IPS DF 19.7 (cell line): ENCODE results near the gene TAX1BP1.

ENCODE experiments used
- DNase-seq: peaks from one replicate; pipeline ENCODE4 v3.0.0-alpha.2; 2013; ENCODE audit warnings: low read depth, low spot score

TAX1BP1 gene

DNA sequence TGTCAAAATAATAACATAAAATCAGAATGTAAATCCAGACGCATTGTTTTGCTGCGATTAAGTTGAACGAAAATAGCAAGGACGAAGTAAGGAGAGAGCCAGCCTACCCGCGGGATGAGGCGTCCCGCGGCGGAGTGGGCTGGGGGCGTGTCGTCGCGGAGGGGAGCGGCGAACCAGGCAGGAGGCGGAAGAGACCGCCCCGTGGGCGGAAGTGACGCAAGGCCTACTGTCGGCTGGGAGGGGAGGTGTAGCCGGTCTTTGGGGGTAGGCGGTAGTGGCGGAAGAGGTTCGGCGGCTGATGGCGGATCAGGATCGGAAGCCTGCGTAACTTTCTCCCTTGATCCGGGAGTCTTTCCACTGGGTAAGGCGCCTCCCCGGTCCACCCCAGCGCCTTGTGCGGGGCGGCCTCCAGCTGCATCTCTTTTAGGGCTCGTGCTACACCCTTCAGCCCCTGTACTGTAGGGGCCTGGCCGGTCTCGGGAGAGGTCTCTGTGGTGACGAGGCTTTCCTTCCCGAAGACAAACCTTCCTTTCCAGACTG lies at the start of gene TAX1BP1:
Gene TAX1BP1, plus strand, starts transcription at position 254 of the 540 bp plus-strand sequence. CDS start 8,363 bp downstream, outside the sequence.
- DNase-seq = peak; percentile 64

- DNase-seq = no peak
These were observed 49.3 kb upstream of the TAX1BP1 start for GRCh38 chr7:27690649-27691048.

DNA sequence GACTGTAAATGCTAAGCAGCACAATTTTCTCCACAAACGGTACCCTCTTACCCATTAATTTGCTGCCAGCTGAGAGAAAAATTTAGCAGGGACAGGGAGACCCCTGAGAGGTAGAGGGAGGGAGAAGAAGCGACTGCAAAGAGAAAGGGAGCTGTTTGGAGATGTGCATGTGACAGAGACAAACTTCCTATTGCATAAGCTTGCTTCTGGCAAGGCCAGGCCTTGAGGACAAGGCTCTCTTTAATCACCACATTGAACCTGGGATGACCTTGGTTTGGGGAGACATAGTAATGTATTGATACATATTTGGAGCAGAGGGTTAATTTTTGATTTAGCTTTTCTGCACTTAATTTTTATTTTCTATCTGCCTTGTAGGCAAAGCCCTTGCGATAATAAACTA lies 46.2 kb upstream of the TAX1BP1 start:
- DNase-seq = no peak

- no peak for DNase-seq
These were observed 44.9 kb upstream of the TAX1BP1 start for GRCh38 chr7:27695096-27695495.

DNA sequence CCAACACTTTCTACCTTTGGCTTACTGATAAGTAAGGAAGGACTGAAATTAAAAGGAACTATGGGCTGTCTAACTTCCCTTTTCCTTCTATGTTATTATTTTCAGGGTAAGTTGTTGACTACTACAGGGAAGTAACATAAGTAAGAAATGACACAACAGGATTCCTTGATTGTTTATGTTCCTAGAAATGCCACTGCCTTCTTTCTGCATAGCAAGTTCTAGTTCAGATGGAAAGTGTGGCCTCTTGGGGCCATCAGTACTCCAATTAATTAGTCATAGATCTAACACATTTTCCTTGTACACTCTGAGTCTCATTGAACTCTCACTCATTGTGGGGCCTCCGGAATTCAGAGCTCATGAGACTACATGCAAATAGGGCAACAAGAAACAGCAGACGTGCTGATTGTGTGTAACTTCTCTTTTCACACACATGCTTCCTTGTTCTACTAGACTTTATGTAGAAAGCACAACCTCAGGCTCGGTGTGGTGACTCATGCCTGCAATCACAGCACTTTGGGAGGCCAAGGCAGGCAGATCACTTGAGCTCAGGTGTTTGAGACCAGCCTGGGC lies 42.0 kb upstream of the TAX1BP1 start:
- DNase-seq = no peak

DNA sequence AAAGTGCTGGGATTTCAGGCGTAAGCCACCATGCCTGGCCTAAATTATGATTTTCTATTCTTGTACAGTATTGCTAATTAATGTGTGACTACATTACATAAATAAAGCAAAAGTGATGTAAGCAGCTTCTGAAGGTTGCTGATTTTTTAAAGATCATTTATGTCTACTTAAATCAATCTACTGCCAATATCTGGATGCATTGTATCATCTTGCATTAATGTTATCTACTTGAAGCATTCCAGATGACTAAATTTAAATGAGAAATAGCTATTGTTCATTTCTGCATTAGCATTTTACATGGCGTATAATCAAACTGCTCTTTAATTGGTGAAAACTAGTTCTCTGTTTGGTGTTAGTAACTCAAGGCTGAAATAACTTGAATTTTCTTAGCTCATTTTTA lies 40.2 kb upstream of the TAX1BP1 start:
- DNase-seq = no peak

- DNase-seq = no peak
These were observed 39.5 kb upstream of the TAX1BP1 start for GRCh38 chr7:27700501-27700900.

GRCh38 chr7:27703181-27703580 lies 36.8 kb upstream of the TAX1BP1 start:
- no peak for DNase-seq

GRCh38 chr7:27704422-27705199 lies 35.4 kb upstream of the TAX1BP1 start:
- DNase-seq = no peak

DNA sequence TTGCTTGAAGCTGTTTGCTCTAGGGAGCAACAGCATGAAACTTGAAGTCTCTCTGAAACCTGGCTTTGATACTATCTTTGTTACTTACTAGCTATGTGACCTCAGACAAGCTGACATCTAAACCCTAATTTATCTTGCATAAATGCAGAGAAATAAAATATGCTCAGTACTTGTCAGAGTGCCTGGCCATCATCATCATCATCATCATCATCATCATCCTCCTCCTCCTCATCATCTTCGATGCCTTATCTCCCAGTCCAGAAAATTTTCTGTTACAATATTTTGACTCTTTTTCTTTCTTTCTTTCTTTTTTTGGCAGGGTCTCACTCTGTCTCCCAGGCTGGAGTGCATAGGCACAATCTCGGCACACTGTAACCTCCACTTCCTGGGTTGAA lies 34.8 kb upstream of the TAX1BP1 start:
- no peak for DNase-seq

GRCh38 chr7:27708485-27708884 lies 31.5 kb upstream of the TAX1BP1 start:
- no peak for DNase-seq

DNA sequence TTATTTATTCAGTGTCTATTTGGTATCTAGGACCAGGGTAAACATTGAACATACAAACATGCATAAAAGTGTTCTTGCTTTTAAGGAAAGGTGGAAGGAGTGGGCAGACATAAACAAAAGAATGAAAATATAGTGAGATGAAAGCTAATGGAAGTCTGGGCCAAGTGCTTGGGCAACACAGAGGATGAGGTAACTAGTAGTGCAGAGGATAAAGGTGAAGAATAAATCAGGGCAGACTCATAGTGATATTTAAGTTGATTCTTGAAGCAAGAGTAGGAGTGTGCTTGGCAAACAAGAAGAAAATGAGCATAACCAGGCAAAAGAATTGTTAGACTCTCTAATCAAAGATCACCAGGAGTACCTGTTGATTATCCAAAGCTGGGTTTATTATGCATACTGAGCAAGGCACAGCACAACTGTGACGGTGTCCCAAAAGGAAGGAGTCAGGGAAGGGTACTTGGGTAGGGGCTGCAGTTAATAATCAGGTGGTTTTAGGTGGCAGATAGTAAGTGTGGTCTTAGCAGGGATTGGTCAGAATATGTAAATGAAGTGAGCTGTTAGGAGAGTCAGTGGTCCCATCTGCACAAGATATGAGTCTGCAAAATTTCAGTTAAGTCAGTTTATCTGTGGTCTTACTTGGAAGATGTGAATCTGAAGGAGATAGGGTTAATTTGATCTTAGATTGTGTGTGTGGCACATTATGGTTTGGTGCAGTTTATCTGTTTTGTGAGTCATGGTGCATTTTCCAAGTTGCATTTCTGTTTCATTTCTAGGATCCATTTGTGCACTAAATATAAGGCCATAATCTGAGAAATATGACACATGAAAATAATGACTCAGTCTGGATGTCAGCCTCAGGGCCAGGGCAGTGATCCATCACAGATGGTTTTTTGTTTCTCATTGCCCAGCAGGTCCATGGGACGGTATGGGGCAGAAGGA lies 30.6 kb upstream of the TAX1BP1 start:
- no peak for DNase-seq

- no peak for DNase-seq
These were observed 27.7 kb upstream of the TAX1BP1 start for GRCh38 chr7:27712217-27712616.

- DNase-seq = no peak
These were observed 25.0 kb upstream of the TAX1BP1 start for GRCh38 chr7:27714831-27715444.

GRCh38 chr7:27723085-27723484 lies 16.9 kb upstream of the TAX1BP1 start:
- DNase-seq = no peak

DNA sequence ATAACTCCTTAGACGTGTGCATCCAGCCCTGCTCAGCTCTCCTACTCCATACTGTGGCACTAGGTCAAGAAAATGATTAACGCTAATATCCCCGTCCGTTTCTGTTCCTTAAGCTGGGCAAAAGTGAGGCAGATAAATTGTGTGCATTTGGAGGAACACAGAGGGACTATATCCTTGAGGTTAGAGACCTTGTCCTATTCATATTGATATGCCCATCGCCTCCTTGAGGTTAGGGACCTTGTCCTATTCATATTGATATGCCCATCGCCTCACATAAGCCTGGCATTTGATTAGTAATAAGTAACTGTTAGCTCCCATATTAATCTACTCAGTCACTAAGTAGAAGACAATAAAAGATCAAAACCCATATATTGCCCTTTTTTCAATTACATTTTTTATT lies 12.9 kb upstream of the TAX1BP1 start:
- DNase-seq = no peak

DNA sequence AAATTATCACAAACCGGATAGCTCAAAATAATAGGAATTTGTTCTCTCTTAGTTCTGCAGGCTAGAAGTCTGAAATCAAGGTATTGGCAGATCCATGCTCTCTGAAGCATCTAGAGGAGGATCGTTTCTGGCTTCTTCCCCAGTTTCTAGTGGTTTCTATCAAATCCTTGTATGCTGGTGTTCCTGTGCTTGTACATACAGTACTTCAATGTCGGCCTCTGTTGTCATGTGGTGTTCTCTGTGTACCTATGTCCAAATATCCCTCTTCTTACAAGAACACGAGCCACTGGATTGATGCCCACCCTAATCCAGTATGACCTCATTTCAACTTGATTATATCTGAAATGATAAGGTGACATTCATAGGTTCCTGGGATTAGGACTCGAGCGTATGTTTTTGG lies 9.8 kb upstream of the TAX1BP1 start:
- no peak for DNase-seq

DNA sequence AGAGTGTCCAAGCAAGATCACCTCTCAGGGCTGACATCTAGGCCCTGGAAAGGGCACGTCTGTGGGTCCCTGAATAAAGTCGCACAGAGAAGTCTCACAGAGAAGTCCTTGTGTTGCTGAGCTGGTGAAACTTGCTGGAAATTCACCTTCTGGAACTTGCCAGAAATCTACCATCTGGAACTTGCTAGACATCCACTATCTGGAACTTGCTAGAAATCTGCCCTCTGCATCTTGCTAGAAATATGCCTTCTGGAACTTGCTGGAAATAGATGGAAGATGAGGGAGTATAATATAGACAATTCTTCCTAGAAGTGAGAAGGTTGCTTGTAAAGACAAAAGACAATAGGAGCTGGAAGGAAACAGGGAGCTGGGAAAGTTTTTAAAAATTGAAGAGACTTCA lies 5.4 kb upstream of the TAX1BP1 start:
- no peak for DNase-seq

DNA sequence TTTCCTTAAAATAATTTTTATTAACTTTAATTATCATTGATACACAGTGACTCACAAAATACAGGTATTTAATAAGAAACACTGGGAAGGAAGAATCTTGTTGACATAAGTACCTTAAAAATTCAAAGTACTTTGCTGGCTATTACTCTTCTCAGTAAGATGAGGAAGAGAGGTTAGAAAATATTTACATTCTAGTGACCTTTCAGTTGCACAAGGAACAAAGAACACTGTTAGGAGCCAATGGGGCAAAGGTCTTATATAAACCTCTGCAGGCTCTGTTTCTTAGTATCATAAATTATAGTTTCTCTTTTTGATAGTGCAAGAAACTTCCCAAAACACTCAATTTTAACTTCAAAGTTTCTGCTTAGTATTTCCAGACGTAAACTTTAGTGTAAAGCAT lies 4.8 kb upstream of the TAX1BP1 start:
- no peak for DNase-seq

- no peak for DNase-seq
These were observed 4.1 kb upstream of the TAX1BP1 start for GRCh38 chr7:27735831-27736230.

DNA sequence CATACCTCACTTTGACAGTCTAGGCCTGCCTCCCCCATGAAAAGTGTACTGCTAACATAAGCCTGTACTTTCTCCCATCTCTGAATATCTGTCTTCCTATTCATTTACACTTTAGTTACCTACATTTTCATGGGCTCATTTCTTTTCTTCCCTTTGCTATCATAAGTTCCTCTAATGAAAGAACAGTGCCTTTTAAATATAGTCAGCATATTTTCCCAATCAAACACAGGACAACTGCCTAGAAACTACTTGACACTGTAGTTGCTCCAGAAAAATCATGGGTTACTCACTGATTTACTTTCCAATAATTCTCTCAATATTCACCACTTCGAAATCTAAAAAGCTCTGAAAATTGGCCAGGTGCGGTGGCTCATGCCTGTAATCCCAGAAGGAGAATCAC lies 2.8 kb upstream of the TAX1BP1 start:
- no peak for DNase-seq

DNA sequence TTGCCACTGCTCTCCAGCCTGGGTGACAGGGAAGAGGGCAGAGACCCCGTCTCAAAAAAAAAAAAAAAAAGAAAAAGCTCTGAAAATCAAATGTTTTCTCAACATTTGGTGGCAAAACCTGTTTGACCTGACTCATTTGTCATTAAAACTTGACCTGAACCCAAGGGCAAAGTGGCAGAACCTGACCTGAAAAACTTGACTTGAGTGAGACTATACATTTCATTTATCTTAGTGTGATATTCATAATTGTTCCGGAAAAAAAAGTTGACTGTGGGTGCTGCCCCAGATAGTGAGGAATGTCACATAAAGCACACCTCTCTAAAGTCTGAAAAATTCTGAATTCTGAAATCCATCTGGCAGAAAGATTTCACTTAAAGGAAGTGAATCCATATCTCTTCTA lies 2.3 kb upstream of the TAX1BP1 start:
- DNase-seq = no peak
